Brain microvascular endothelial cell (primary cell): ENCODE results near the gene CTF1.
A peak's percentile ranks its signal among the peaks of the same experiment; 100 is the strongest.

Experiments
- DNase-seq: peaks from one replicate; pipeline ENCODE4 v3.0.0-alpha.2; 2020
- H3K27ac ChIP-seq: fragments of 250-450 bp; sonication (Bioruptor Pico); 2 replicates; pipeline ENCODE4 v1.5.1; 2020; ENCODE audit warnings: mild to moderate bottlenecking, moderate library complexity
- H3K27me3 ChIP-seq: fragments of 250-450 bp; sonication (Bioruptor Pico); replicated peaks from 2 replicates; pipeline ENCODE4 v1.5.1; 2020; ENCODE audit warnings: mild to moderate bottlenecking
- H3K36me3 ChIP-seq: fragments of 250-450 bp; sonication (Bioruptor Pico); replicated peaks from 2 replicates; pipeline ENCODE4 v1.5.1; 2020; ENCODE audit warnings: mild to moderate bottlenecking
- H3K4me3 ChIP-seq: 2 replicates; pipeline ENCODE4 v1.5.1; 2011; ENCODE audit warnings: low read depth, mild to moderate bottlenecking, control low read depth, low read length, moderate library complexity
- CTCF ChIP-seq: IDR thresholded peaks from 2 replicates; pipeline ENCODE4 v1.5.1; 2011; ENCODE audit warnings: low read depth, mild to moderate bottlenecking, moderate library complexity, low read length, control low read depth, inconsistent platforms; ENCODE audit errors: missing control alignments
- in situ Hi-C: cut with HindIII; loops from 2 replicates; pipeline ENCODE4 v1.10.0; 2017; ENCODE audit warnings: low sequenced_read_pairs, low pct_ligation_motif_present

Gene CTF1

GRCh38 chr16:30892670-30893416 is 3.6 kb upstream of the CTF1 start:
- Histone ChIP-seq H3K36me3 (peaks cover 13% of the 10 kb centered on the region), H3K4me3 (peak overlapping the region; percentile 88), H3K27me3 (no peaks in the 10 kb centered on the region), H3K27ac (no peak overlapping the region)
- DNase-seq = no peak
- in situ Hi-C loops = loop anchor here (25.0 kb wide), 1 partner anchor 106 kb away; the partner anchor contains the start of gene ZNF629
- TF ChIP-seq CTCF = no peak

- DNase-seq = no peak
- no peak for TF ChIP-seq CTCF
- Histone ChIP-seq H3K27me3 (no peaks in the 10 kb centered on the region), H3K36me3 (peaks cover 11% of the 10 kb centered on the region), H3K27ac (peak overlapping the region; percentile 19), H3K4me3 (peak overlapping the region; percentile 88)
- in situ Hi-C loops = loop anchor here (25.0 kb wide), 1 partner anchor 106 kb away; the partner anchor contains the start of gene ZNF629
Measured at GRCh38 chr16:30893417-30893743, 3.0 kb upstream of the CTF1 start.

GRCh38 chr16:30893744-30894539 is 2.5 kb upstream of the CTF1 start, which contains the start of gene BCL7C:
TSS of gene BCL7C (minus strand) at chr16:30894077. CDS start at chr16:30893944, 133 bp downstream.
- H3K4me3 ChIP-seq = peak within 1 kb of the TSS; percentile 88
- peaks cover 6% of the 10 kb centered on the region for H3K36me3 ChIP-seq
- peak within 1 kb of the TSS; percentile 48 for H3K27ac ChIP-seq
- peak; percentile 42 for TF ChIP-seq CTCF
- no peaks in the 10 kb centered on the region for H3K27me3 ChIP-seq
- peak; percentile 62 for DNase-seq
- in situ Hi-C loops = loop anchor here (25.0 kb wide), 1 partner anchor 107 kb away; the partner anchor contains the start of gene ZNF629

- Histone ChIP-seq H3K36me3 (peaks cover 3% of the 10 kb centered on the region), H3K4me3 (peak overlapping the region; percentile 59), H3K27ac (peak overlapping the region; percentile 48), H3K27me3 (no peaks in the 10 kb centered on the region)
- TF ChIP-seq CTCF = no peak
- in situ Hi-C loops = loop anchor here (25.0 kb wide), 1 partner anchor 107 kb away; the partner anchor contains the start of gene ZNF629
- no peak for DNase-seq
Measured at GRCh38 chr16:30894540-30895368, 1.7 kb upstream of the CTF1 start.

GRCh38 chr16:30895627-30896260 is 670 bp upstream of the CTF1 start:
- H3K27me3 ChIP-seq = no peaks in the 10 kb centered on the region
- no peak for DNase-seq
- H3K36me3 ChIP-seq = peaks cover under 1% of the 10 kb centered on the region
- H3K4me3 ChIP-seq = peak overlapping the region; percentile 61
- in situ Hi-C loops = loop anchor here (25.0 kb wide), 1 partner anchor 108 kb away; the partner anchor contains the start of gene ZNF629
- H3K27ac ChIP-seq = peak overlapping the region; percentile 84
- no peak for TF ChIP-seq CTCF
